Measurements from ENCODE around the gene IGF2BP3. TPM values are rescaled to one million over a fixed set of nuclear protein-coding genes. Genes with fewer than 3 reads are reported as not detected.

Gene IGF2BP3
- total RNA-seq, 1 donor from 2014 or later, result 12.4 TPM

DNA sequence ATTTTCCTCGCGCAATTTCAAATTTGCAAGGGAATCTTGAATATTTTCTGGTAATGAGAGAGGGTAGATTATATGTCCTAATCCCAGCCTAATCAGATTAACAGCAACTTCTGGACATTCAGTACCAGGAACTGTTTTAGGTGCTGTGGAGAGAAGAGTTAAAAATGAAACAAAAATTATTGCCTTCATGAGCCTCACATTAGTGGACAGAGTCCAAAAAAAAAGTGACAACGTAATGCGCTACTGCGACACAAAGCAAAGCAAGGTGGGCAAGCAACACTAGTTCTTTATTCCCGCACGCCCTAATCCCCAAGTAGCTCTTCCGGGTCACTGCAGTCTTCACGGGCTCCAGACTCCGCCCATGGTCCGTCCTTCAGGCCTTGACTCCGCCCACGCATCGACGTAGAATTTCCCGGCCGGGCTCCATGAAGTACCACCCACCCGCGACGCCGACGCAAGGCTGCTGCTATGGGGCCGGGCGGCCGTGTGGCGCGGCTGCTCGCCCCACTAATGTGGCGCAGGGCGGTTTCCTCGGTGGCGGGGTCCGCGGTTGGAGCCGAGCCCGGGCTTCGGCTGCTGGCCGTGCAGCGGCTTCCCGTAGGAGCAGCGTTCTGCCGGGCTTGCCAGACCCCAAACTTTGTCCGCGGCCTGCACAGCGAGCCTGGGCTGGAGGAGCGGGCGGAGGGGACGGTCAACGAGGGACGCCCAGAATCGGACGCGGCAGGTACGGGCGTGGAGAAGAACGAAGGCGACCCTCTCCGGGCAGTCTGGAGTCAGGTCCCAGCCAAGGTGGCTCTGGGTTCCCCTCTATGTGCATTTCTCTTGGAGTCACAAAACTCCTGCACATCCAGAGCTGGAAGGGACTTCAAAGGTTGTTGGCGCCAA lies 171.2 kb downstream of the IGF2BP3 start, which contains the start of gene MALSU1:
TSS of gene MALSU1 (plus strand) at position 455 of the 885 bp plus-strand sequence. CDS start at position 469, 14 bp downstream.
- Histone ChIP-seq H3K27me3 (ENCODE audit: control insufficient read depth, insufficient read depth, low read length) (no peaks in the 10 kb centered on the region), H3K36me3 (ENCODE audit: control insufficient read depth, insufficient read depth, low read length) (peaks cover 1% of the 10 kb centered on the region), H3K4me3 (ENCODE audit: low read depth, low read length) (peak within 1 kb of the TSS; percentile 97)
- FAIRE-seq, result no peak
- peak; percentile 93 for DNase-seq (ENCODE audit: low read depth)
- TF ChIP-seq, protein P1, sequence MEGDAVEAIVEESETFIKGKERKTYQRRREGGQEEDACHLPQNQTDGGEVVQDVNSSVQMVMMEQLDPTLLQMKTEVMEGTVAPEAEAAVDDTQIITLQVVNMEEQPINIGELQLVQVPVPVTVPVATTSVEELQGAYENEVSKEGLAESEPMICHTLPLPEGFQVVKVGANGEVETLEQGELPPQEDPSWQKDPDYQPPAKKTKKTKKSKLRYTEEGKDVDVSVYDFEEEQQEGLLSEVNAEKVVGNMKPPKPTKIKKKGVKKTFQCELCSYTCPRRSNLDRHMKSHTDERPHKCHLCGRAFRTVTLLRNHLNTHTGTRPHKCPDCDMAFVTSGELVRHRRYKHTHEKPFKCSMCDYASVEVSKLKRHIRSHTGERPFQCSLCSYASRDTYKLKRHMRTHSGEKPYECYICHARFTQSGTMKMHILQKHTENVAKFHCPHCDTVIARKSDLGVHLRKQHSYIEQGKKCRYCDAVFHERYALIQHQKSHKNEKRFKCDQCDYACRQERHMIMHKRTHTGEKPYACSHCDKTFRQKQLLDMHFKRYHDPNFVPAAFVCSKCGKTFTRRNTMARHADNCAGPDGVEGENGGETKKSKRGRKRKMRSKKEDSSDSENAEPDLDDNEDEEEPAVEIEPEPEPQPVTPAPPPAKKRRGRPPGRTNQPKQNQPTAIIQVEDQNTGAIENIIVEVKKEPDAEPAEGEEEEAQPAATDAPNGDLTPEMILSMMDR (IDR thresholded peaks at IDR 0.05; ENCODE audit: insufficient read depth, low read length, severe bottlenecking), result no peak

DNA sequence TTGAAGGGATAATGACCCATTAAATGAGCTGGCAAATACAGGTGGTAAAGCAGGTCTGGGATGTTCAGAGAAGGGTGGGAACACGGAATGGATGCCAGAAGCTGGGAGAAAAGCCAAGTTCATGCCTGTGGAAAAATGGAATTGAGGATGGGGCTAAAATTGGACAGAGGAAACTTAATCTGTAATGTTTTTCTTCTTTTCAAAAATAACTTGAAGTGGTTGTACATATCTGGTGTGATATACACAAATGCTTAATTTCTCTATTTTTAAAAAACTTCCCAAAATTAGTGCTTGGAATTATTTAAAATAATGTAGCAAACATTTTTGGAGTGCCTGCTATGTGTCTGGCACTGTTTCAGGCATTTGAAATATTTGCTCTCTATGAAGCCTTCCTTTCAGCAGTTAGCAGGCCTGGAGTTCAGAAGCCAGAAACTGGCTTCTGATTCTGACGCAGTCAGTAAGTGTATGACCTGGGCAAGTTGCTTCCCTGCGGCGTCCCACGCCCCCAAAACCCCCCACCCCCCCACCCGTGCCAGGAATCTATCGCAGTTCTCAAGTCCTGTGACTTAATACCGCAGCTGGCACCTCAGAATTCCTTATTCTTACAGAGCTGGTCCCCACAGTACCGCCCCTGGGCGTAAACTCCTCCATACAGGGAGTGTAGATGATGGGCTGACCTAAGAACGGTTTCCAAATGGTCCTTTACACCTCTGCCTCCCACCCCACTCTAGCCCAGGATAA lies 172.0 kb downstream of the IGF2BP3 start:
- TF ChIP-seq, protein P1 (IDR thresholded peaks at IDR 0.05; ENCODE audit: insufficient read depth, low read length, severe bottlenecking), result no peak
- no peak overlapping the region for H3K4me3 ChIP-seq (ENCODE audit: low read depth, low read length)
- no peak for DNase-seq (ENCODE audit: low read depth)
- H3K27me3 ChIP-seq (ENCODE audit: control insufficient read depth, insufficient read depth, low read length), result no peaks in the 10 kb centered on the region
- H3K36me3 ChIP-seq (ENCODE audit: control insufficient read depth, insufficient read depth, low read length), result peaks cover 1% of the 10 kb centered on the region
- no peak for FAIRE-seq

DNA sequence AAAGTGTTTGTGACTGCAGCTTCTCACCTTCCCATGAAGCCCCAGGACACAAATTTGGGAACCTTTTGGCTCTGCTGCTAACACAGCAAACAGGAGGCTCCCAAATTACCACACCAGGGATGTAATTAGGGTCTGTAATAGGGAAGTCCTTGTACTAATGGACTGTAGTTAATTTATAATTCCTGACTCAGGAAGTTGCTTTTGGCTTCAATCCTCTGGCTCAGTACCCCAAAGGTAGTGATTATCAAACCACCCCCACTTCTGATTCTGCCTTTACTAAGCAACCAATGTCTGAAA lies 174.9 kb downstream of the IGF2BP3 start:
- DNase-seq (ENCODE audit: low read depth) (no peak), FAIRE-seq (no peak)
- Histone ChIP-seq H3K4me3 (ENCODE audit: low read depth, low read length) (no peak overlapping the region), H3K36me3 (ENCODE audit: control insufficient read depth, insufficient read depth, low read length) (no peaks in the 10 kb centered on the region), H3K27me3 (ENCODE audit: control insufficient read depth, insufficient read depth, low read length) (no peaks in the 10 kb centered on the region)
- TF ChIP-seq, protein P1 (IDR thresholded peaks at IDR 0.05; ENCODE audit: insufficient read depth, low read length, severe bottlenecking), result no peak

DNA sequence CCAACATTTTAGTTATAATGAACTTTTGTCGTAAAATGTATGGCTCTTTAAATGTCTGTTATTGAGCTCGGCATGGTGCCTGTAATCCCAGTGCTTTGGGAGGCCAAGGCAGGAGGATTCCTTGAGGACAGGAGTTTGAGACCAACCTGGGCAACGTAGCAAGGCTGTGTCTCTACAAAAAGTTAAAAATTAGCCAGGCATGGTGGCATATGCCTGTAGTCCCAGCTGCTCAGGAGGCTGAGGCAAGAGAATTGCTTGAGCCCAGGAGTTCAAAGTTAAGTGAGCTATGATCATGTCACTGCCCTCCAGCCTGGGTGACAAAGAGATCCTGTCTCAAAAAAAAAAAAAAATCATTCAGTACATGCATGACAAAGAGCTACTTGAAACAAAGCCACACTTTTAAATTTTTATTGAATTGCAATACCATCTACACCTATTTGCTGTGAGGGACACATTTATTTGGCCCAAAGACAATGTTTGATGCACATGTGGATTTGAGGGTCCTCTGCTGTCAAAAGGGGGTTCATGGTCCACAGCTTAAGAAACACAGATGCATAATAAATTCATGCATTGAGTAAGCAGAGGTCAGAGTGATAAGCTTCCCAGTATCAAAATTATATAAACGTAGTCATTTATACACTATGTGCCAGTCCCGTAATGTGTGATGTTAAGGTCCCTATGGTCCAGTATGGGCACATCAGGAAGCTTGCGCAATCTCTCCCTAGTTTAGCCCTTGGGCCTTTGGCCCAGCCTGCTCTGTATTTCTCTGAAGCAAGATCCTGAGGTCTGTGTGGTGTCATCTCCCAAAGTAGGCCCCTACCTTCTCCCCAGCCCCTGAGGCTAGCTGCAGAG lies 175.5 kb downstream of the IGF2BP3 start:
- no peak for FAIRE-seq
- no peak overlapping the region for H3K4me3 ChIP-seq (ENCODE audit: low read depth, low read length)
- TF ChIP-seq, protein P1 (IDR thresholded peaks at IDR 0.05; ENCODE audit: insufficient read depth, low read length, severe bottlenecking), result no peak

DNA sequence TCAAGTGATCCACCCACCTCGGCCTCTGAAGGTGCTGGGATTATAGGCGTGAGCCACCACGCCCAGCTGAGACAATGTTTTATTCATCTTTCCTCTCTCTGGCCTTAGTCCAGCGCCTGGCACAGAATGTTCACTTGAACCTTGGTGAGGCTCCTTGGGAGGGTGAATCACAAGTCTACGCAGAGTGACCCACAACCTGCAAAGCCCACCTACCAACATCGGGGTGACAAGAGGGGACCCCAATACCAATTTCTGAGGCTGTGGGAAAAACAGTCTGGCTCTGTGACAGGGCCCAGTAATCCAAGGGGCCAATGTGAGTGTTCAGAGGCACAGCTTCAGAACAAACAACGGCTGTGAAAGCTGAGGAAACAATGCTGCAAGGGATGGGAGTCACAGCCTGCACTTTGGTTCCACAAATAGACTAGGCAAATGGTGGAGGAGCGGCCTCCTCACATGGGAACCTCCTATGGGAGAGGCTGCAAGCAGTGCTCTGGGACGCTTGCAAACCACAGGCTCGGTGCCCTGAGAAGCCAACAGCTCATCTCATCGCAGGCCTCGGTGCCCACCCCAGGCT lies 176.7 kb downstream of the IGF2BP3 start:
- Histone ChIP-seq H3K36me3 (ENCODE audit: control insufficient read depth, insufficient read depth, low read length) (no peaks in the 10 kb centered on the region), H3K27me3 (ENCODE audit: control insufficient read depth, insufficient read depth, low read length) (no peaks in the 10 kb centered on the region), H3K4me3 (ENCODE audit: low read depth, low read length) (no peak overlapping the region)
- DNase-seq (ENCODE audit: low read depth) (no peak), FAIRE-seq (no peak)
- TF ChIP-seq, protein P1 (IDR thresholded peaks at IDR 0.05; ENCODE audit: insufficient read depth, low read length, severe bottlenecking), result no peak

More for the DNA sequence above, 175.5 kb downstream of the IGF2BP3 start:
- no peaks in the 10 kb centered on the region for H3K36me3 ChIP-seq (ENCODE audit: control insufficient read depth, insufficient read depth, low read length)
- H3K27me3 ChIP-seq (ENCODE audit: control insufficient read depth, insufficient read depth, low read length), result no peaks in the 10 kb centered on the region
- DNase-seq (ENCODE audit: low read depth), result no peak

Measured in bronchial epithelial cell (primary cell).